Panc1 (cell line): ENCODE data around the gene THBS1.

Experiments
- CTCF ChIP-seq: fragments of 450-650 bp; IDR thresholded peaks from 2 replicates; pipeline ENCODE4 v1.5.1; 2017; ENCODE audit warnings: mild to moderate bottlenecking
- POLR2AphosphoS5 ChIP-seq: IDR thresholded peaks from 2 replicates; pipeline ENCODE4 v1.6.1; 2012; ENCODE audit warnings: mild to moderate bottlenecking, low read depth, low read length, moderate library complexity
- SIN3A ChIP-seq: IDR thresholded peaks from 2 replicates; pipeline ENCODE4 v1.6.1; 2012; ENCODE audit warnings: low read depth, mild to moderate bottlenecking, low read length, moderate library complexity, borderline replicate concordance; ENCODE audit not compliant: insufficient read depth

- no peak for TF ChIP-seq CTCF
- no peak for TF ChIP-seq POLR2AphosphoS5
- no peak for TF ChIP-seq SIN3A
Observed at GRCh38 chr15:39564972-39565665, 15.8 kb upstream of the THBS1 start.
